HFFc6 (cell line): Measurements from ENCODE around the gene CHAF1B. TPM values are rescaled to one million over a fixed set of nuclear protein-coding genes. Genes with fewer than 3 reads are reported as not detected.

ENCODE experiments used
- DNase-seq: peaks from one replicate; pipeline ENCODE4 v3.0.0-alpha.2; 2018
- H3K27ac Mint-ChIP-seq: 2 replicates; pipeline ENCODE4 v1.8.0; 2020; ENCODE audit warnings: mild to moderate bottlenecking, mixed read lengths
- H3K27me3 Mint-ChIP-seq: 2 replicates; pipeline ENCODE4 v1.8.0; 2021; ENCODE audit warnings: mild to moderate bottlenecking, moderate library complexity, mixed read lengths; ENCODE audit not compliant: insufficient read depth
- H3K36me3 Mint-ChIP-seq: 2 replicates; pipeline ENCODE4 v1.8.0; 2021; ENCODE audit warnings: low read depth, mixed read lengths
- H3K4me1 Mint-ChIP-seq: 2 replicates; pipeline ENCODE4 v1.8.0; 2020; ENCODE audit warnings: low read depth, mixed read lengths
- H3K4me3 Mint-ChIP-seq: 2 replicates; pipeline ENCODE4 v1.8.0; 2020; ENCODE audit warnings: mild to moderate bottlenecking, moderate library complexity, mixed read lengths
- H3K9me3 Mint-ChIP-seq: 2 replicates; pipeline ENCODE4 v1.8.0; 2020; ENCODE audit warnings: mild to moderate bottlenecking, mixed read lengths
- CTCF ChIP-seq: fragments of 200-600 bp; sonication (generic); IDR thresholded peaks from 2 replicates; pipeline ENCODE4 v1.5.0; 2021; ENCODE audit warnings: antibody characterized with exemption, mild to moderate bottlenecking
- total RNA-seq, 6 experiments: library from RNA; stranded (reverse); fragmentation: NEBNext Ultra II Directional; extraction: Animal tissue kit (Norgen Biotek cat#: 25700); gene quantifications; 2 replicates in 1 of 6; 3 replicates in 5 of 6; pipeline ENCODE4 v1.2.3, GENCODE V29; 2021

The CHAF1B gene
- total RNA-seq, 6 experiments from 2014 or later: 4.3 to 11.4 (median 10.5) TPM

- no peak overlapping the region for H3K27ac Mint-ChIP-seq
- no peak for TF ChIP-seq CTCF
- no peaks in the 10 kb centered on the region; the same call in 1 of the 2 replicates for H3K27me3 Mint-ChIP-seq
- no peaks in the 10 kb centered on the region for H3K36me3 Mint-ChIP-seq
- DNase-seq: no peak
- peaks cover 14% of the 10 kb centered on the region for H3K4me1 Mint-ChIP-seq
- H3K9me3 Mint-ChIP-seq: no peaks in the 10 kb centered on the region
- H3K4me3 Mint-ChIP-seq: no peak overlapping the region
Measured at GRCh38 chr21:36423771-36424433, 38.7 kb downstream of the CHAF1B start.

DNA sequence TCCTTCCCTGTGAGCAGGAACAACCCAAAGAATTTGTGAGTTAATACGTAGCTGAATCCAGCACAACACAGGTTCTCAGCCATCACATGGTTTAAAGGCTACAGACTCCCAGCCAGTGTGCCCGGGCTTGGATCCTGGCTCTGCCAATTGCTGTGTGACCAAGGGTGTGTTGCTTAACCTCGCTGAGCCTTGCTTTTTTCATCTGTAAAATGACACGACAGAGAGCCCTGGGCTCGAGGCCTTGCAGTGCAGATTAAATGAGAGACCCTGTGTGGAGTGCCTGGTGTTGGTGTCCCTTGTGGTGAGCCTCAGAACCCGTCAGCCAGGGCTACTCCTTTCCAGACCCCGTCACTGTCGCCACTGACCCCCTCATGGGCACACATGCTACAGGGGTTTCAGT is 39.4 kb downstream of the CHAF1B start:
- Mint-ChIP-seq H3K9me3 (no peaks in the 10 kb centered on the region), H3K36me3 (no peaks in the 10 kb centered on the region), H3K4me1 (peaks cover 20% of the 10 kb centered on the region), H3K4me3 (no peak overlapping the region), H3K27ac (no peak overlapping the region), H3K27me3 (no peaks in the 10 kb centered on the region; the same call in 1 of the 2 replicates)
- TF ChIP-seq CTCF: no peak
- DNase-seq: no peak

DNA sequence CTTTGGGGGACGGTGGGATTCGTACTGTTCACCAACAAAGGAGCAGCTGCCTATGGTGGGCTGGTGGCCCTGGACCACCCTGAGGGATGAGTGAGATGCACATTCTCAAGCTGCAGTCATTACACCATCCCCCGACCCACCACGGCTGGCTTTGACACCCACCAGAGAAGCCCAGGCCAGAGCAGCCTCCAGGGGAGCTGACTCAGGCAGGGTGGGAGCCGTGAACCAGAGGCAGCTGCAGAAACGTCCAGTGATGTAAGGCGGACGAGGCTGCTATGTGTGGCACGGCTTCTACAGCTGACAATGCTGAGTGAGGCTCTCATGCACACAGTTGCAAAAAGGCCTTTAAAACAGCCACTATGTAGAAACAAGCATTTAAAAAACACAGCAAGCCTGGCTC is 40.1 kb downstream of the CHAF1B start:
- DNase-seq: no peak
- H3K4me3 Mint-ChIP-seq: no peak overlapping the region

DNA sequence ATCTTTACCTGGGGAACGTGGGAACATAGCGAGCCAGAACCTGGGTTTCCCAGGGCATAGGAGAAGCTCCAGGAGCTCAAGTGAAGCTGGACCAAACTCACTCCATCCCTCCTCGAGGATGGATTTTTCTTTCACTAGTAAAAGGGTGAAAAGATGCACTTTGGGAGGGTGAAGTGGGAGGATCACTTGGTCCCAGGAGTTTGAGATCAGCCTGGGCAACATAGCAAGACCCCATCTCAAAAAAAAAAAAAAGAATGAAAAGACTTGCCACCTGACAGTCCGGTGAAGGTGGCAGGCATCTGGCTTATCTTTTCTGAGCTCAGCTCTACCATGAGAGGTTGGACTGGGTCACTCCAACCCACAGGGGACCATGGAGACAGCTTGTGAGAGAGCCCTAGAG is 42.3 kb downstream of the CHAF1B start:
- H3K9me3 Mint-ChIP-seq: no peaks in the 10 kb centered on the region
- TF ChIP-seq CTCF: no peak
- H3K36me3 Mint-ChIP-seq: no peaks in the 10 kb centered on the region
- H3K4me3 Mint-ChIP-seq: no peak overlapping the region
- no peaks in the 10 kb centered on the region for H3K27me3 Mint-ChIP-seq
- peaks cover 36% of the 10 kb centered on the region for H3K4me1 Mint-ChIP-seq
- no peak overlapping the region for H3K27ac Mint-ChIP-seq
- no peak for DNase-seq

More for the DNA sequence above, 40.1 kb downstream of the CHAF1B start:
- Mint-ChIP-seq H3K36me3 (no peaks in the 10 kb centered on the region), H3K9me3 (no peaks in the 10 kb centered on the region), H3K27ac (no peak overlapping the region), H3K4me1 (peaks cover 20% of the 10 kb centered on the region), H3K27me3 (no peaks in the 10 kb centered on the region; the same call in 1 of the 2 replicates)
- no peak for TF ChIP-seq CTCF

GRCh38 chr21:36428761-36429432 is 43.7 kb downstream of the CHAF1B start:
- TF ChIP-seq CTCF: no peak

More at GRCh38 chr21:36428761-36429432, 43.7 kb downstream of the CHAF1B start:
- no peaks in the 10 kb centered on the region for H3K36me3 Mint-ChIP-seq
- H3K4me1 Mint-ChIP-seq: peaks cover 36% of the 10 kb centered on the region
- peak overlapping the region; percentile 92 for H3K27ac Mint-ChIP-seq
- no peaks in the 10 kb centered on the region for H3K9me3 Mint-ChIP-seq
- no peak for DNase-seq
- peak overlapping the region; percentile 80; the same call in 1 of the 2 replicates for H3K4me3 Mint-ChIP-seq
- H3K27me3 Mint-ChIP-seq: no peaks in the 10 kb centered on the region
